ENCODE results near the gene TRAPPC11.

DNA sequence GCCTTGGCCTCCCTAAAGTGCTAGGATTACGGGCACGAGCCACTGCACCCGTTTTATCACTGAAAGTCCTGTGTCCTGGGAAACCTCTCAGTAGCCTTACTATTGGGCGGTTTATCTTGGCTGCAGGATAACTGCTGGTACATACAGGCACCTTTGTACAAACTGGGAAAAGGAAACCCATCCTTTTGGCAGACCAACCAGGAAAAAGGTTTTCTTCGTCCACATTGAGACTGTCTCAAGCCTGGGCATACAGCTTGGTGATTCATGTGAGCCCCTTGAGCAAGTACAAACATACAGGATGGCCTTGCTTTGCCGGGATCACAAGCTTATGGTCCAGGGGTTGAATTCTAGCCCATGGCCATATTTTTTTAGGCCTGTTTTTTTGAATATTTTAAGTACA is 32.9 kb upstream of the TRAPPC11 start:
- no peak for TF ChIP-seq CBX3 (IDR thresholded peaks at IDR 0.05; ENCODE audit: low read depth)
- TF ChIP-seq JUND (IDR thresholded peaks at IDR 0.05) = no peak
- TF ChIP-seq CTCF (IDR thresholded peaks at IDR 0.05 in 2 of 3, conservative IDR thresholded peaks at IDR 0.05 in 1 of 3; ENCODE audit: borderline replicate concordance in 1 of 3, insufficient read depth in 1 of 3, low read depth in 2 of 3, low read length in 2 of 3) = no peak
- TF ChIP-seq TCF7L2 (IDR thresholded peaks at IDR 0.05; ENCODE audit: borderline replicate concordance, extremely low read depth, insufficient read depth, insufficient read length) = no peak
- no peak for TF ChIP-seq POLR2A (IDR thresholded peaks at IDR 0.05; ENCODE audit: borderline replicate concordance, extremely low read depth, insufficient read depth, insufficient read length)
- TF ChIP-seq CEBPB (IDR thresholded peaks at IDR 0.05; ENCODE audit: low read depth) = no peak
- no peak for TF ChIP-seq EZH2phosphoT487 (IDR thresholded peaks at IDR 0.05; ENCODE audit: borderline replicate concordance)
- TF ChIP-seq, protein P1, sequence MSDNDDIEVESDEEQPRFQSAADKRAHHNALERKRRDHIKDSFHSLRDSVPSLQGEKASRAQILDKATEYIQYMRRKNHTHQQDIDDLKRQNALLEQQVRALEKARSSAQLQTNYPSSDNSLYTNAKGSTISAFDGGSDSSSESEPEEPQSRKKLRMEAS (IDR thresholded peaks at IDR 0.05) = no peak
- no peak for TF ChIP-seq ZNF274 (IDR thresholded peaks at IDR 0.05; ENCODE audit: low read depth, low read length)
- no peak for TF ChIP-seq EZH2 (IDR thresholded peaks at IDR 0.05)
- no peak for TF ChIP-seq YY1 (IDR thresholded peaks at IDR 0.05; ENCODE audit: extremely low read depth, insufficient replicate concordance, low read depth, low read length)
